ENCODE data around the gene FRAT1. TPM values are rescaled to one million over a fixed set of nuclear protein-coding genes. Genes with fewer than 3 reads are reported as not detected.
A peak's percentile ranks its signal among the peaks of the same experiment; 100 is the strongest.

FRAT1 gene
- total RNA-seq, 4 donors from 2014 or later, result 4.2 to 22.9 (median 5.9) TPM

DNA sequence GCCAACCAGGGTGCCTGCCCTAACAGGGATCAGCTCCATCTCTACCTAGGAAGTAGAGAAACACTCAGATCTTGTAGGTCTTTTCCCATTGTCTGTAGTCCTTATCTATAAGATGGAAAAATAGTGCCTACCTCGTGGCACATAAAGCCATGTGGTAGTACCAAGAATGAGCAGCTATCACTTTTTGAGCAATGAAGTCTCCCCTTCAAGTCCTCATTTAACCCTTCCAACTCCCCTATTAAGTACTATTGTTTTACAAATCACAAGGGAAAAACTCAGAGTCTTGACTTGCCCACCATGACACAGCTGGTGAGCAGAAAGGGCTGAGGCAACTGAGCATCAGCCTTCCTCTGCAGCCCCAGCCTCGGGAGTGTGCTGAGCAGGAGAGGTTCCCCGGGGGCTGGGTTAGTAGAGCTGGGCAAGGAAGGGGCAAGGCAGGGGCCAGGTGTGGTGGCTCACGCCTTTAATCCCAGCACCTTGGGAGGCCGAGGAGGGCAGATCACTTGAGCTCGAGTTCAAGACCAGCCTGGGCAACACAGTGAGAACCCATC lies 12.2 kb downstream of the FRAT1 start:
- TF ChIP-seq, protein P1, sequence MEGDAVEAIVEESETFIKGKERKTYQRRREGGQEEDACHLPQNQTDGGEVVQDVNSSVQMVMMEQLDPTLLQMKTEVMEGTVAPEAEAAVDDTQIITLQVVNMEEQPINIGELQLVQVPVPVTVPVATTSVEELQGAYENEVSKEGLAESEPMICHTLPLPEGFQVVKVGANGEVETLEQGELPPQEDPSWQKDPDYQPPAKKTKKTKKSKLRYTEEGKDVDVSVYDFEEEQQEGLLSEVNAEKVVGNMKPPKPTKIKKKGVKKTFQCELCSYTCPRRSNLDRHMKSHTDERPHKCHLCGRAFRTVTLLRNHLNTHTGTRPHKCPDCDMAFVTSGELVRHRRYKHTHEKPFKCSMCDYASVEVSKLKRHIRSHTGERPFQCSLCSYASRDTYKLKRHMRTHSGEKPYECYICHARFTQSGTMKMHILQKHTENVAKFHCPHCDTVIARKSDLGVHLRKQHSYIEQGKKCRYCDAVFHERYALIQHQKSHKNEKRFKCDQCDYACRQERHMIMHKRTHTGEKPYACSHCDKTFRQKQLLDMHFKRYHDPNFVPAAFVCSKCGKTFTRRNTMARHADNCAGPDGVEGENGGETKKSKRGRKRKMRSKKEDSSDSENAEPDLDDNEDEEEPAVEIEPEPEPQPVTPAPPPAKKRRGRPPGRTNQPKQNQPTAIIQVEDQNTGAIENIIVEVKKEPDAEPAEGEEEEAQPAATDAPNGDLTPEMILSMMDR (IDR thresholded peaks at IDR 0.05), result no peak
- no peak for ATAC-seq (ENCODE audit: low FRiP score)
- no peak for DNase-seq (ENCODE audit: low spot score)

DNA sequence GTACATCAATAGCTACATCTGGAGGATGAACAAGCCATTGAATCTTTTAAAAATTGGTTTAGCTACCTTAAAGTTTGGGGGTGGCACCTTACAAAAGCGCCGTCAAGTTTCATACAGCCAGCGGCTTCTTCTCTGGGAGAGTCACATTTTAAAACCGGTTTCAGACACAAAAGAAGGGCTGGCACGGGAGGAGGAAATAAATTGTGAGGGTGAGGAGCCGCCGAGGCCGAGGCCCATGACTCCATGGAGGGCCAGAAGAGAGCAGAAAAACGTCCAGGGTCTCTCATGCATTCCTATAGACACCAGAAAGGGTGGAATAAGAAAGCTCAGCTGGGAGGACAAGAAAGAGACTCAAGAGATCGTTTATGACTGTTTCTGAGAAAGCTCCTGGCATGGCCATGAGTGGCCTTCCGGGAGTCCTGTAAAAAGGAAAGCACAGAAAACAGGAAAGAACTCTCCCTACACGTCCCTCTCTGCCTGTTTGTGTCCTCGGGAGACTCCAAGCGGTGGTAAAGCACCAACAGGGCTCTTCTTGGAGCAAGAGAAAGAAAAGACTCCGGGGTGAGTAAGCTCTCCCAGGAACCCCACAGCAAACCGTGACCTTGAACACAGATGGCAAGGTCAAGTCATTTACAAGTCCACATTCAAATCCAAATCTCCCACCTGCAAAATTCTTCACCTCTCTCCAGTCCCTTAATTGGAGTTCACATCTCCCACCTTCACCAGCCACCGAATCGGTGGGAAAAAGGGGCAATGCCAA lies 13.7 kb downstream of the FRAT1 start:
- TF ChIP-seq, protein P1 (IDR thresholded peaks at IDR 0.05), result no peak
- peak; percentile 24 for ATAC-seq (ENCODE audit: low FRiP score)
- DNase-seq (ENCODE audit: low spot score), result no peak

DNA sequence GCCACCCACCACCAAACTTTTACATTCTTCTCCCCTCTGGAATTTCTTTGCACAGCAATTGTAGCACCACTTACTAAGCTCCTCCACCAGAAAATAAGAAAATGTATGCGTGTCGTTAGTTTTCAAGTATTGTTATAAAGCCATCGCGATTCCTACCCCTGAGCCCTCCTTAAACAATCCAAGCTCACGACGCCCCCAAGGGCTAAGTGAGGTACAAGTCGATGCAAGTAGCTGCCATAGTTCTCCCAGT lies 14.2 kb downstream of the FRAT1 start:
- DNase-seq (ENCODE audit: low spot score) (no peak), ATAC-seq (ENCODE audit: low FRiP score) (no peak)
- TF ChIP-seq, protein P1 (IDR thresholded peaks at IDR 0.05), result no peak

DNA sequence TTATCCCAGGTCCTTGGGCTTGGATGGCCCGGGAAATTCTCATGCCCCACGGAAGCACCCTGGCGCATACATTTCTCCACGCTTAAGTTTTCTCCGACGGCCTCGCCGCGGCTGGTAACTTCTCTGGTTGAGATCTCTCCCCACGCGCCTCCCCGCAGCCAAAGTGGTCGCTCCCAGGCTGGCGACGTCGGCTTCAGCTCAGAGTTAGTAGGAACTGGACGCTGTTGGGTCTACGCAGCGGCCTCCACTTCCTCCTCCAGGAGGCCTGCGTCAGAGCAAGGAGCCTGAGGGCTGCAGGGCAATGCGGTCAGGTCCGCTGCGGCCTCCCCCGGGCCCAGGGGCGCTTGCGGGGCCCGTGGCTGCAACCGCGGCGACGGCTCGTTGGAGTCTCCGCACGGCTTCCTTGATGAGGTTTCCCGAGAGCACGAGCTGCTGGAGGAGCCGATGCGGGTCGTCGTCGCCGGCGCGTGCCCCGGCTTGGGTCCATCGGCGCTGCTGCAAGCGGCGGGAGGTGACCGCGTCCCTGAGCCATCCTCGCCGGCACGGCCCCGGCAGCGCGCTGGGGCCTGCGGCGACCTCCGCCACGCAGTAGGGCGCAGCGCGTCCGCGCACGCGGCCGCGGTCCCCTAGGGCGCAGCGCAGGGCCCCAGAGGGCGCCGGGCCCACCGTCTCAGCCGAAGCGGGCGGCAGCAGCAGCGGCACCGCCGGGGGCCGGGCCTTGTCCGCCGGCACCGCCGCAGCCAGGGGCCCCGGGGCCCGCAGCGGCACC lies 14.7 kb downstream of the FRAT1 start:
- ATAC-seq (ENCODE audit: low FRiP score), result no peak
- no peak for DNase-seq (ENCODE audit: low spot score)
- TF ChIP-seq, protein P1 (IDR thresholded peaks at IDR 0.05), result no peak

DNA sequence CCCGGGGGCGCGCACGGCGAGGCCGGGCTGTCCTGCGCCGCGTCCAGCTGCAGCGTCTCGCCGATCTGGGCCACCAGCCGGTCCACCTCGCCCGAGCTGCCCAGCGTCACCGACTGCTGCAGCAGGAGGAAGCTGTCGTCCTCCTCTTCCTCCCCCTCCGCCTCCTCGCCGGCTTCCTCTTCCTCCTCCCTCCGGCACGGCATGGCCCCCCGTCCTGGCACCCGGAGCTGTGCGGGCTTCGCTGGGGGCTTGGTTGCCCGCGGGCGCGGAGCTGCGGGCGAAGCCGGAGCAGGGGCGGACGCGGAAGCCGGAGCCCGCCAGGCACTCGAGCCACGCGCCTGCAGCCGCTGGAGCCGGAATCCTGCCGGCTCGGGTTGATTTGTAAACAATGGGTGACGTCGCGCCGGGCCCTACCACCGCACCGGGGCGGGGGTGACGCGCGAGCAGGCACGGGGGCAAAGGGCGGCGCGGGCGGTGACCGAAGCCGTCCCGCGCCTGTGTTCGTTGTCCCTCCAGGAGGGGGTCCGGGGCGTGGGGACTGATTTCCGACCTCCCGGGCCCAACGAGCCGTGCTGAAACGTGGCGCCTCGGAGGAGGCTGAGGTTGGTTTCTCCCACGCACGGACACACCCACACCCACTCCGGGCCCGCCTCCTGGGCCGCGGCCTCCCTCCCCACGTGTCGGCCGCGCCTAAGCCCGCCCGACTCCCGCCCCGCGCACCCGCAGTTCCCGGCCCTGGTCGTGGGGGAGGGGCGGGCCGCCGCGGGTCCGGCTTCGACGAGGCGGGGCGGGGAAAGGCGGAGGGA lies 15.5 kb downstream of the FRAT1 start, which contains the start of gene FRAT2:
FRAT2 (minus strand) TSS at position 360 of the 806 bp plus-strand sequence; CDS start at position 203, 157 bp downstream.
- TF ChIP-seq, protein P1 (IDR thresholded peaks at IDR 0.05), result no peak
- peak; percentile 70 for DNase-seq (ENCODE audit: low spot score)
- peak; percentile 94 for ATAC-seq (ENCODE audit: low FRiP score)

DNA sequence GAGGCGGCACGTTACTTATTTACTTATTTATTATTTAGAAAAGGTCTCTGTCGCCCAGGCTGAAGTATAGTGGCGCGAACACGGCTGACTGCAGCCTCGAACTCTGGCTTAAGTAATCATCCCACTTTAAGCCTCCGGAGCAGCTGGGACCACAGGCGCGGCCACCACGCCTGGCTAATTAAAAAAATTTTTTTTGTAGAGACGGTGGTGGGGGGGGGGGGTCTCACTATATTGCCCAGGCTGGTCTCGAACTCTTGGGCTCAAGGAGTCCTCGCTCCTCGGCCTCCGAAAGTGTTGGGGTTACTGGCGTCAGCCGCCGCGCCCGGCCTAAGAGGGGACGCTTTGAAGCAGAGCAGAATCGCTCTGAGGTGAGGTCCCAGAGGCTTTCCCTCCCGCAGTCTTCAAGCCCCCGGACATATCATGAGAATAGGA lies 16.1 kb downstream of the FRAT1 start:
- no peak for ATAC-seq (ENCODE audit: low FRiP score)
- DNase-seq (ENCODE audit: low spot score), result no peak
- TF ChIP-seq, protein P1 (IDR thresholded peaks at IDR 0.05), result no peak

Measured in omental fat pad (tissue), 4 donors.